ENCODE data around the gene NGB.

Gene NGB

GRCh38 chr14:77230914-77231313, 40.1 kb downstream of the NGB start:
- no peak for DNase-seq (ENCODE audit: low spot score)

- DNase-seq (ENCODE audit: low spot score): no peak
Observed at GRCh38 chr14:77228056-77228455, 43.0 kb downstream of the NGB start.

- no peak for DNase-seq (ENCODE audit: low spot score)
Observed at GRCh38 chr14:77225892-77226557, 45.0 kb downstream of the NGB start.

DNA sequence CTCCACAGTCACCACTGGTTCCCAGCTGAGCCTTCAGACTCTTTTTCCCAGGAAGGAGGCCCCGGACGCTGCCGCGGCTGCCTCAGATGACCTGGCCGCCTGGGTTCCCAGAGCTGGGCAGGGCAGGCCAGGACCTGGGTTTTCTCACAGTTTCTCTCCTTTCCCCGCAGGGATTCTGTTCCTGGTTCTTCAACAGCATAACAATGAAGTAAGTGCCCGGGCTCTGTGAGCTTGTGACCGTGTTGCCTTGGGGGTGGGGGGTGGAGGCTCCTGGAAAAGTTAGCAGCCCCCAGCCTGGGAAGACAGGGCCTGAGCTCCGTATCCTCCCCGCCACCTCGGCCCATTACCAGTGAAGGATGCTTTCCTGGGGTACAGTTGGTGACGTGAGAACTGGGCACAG, 45.8 kb downstream of the NGB start:
- no peak for DNase-seq (ENCODE audit: low spot score)

- no peak for DNase-seq (ENCODE audit: low spot score)
Observed at GRCh38 chr14:77224212-77224611, 46.8 kb downstream of the NGB start.

GRCh38 chr14:77222546-77223225, 48.3 kb downstream of the NGB start:
- DNase-seq (ENCODE audit: low spot score): no peak

- DNase-seq (ENCODE audit: low spot score): no peak
Observed at GRCh38 chr14:77221241-77221871, 49.6 kb downstream of the NGB start.

DNA sequence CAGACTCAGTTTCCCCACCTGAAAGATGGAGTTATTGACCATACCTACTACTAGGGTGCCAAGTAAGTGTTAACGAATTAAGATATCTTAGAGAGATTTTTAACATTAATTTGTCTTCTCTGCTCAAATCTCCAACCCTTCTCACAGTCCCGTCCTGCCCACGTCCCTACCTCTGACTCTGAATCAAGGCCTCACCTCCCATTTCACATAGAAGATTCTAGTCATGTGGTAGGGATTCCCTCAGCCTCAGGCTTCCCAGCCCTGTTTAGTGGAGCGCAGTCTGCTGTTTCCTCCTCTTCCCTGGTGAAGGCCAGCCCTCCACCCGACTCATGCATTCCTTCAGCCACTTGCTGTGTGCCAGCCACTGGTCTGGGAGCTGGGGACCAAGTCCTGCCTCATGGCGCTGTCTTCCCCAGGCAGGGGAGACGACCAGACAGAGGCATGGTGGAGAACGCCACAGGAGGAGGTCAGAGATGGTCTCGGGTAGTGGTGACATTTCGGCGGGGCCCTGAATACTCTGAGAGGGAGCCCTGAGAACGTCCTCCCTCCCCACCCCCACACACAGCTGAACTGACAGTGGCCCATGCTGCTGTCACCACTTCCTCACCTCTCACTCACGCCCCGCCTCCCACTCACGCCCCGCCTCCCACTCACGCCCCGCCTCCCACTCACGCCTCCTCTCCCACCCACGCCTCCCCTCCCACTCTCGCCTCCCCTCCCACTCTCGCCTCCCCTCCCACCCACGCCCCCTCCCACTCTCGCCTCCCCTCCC, 50.6 kb downstream of the NGB start:
- no peak for DNase-seq (ENCODE audit: low spot score)

DNA sequence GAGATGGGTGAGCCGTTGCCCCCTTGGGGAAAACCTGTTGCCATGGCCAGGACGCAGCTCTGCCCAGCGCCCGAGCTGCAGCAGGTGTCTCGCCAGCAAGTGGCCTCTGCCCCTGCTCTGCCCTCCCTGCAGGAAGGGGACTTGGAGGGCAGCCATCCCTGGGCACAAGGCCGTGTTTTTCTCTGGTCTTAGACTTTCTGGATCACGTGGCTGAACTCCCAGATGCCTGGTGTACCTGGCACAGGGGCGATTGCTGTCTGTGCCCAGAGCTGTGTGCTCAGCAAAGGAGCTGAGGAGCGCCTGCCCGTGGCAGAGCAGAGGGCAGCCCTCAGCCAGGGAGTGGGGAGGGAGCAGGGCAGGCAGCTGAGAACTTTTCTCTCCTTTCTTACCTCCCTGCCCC, 51.4 kb downstream of the NGB start:
- no peak for DNase-seq (ENCODE audit: low spot score)

- DNase-seq (ENCODE audit: low spot score): no peak
Observed at GRCh38 chr14:77217551-77217950, 53.5 kb downstream of the NGB start.

Data from ecto neural progenitor cell (in vitro differentiated cells).